Measurements from ENCODE around the gene HTR4.

The HTR4 gene

GRCh38 chr5:148458036-148458888 is 196.1 kb downstream of the HTR4 start:
- H3K4me1 ChIP-seq (ENCODE audit: control insufficient read depth, insufficient read depth, low read length, unreplicated experiment) = no peaks in the 10 kb centered on the region
- H3K4me3 ChIP-seq (ENCODE audit: low read depth, low read length) = no peak overlapping the region
- H3K79me2 ChIP-seq (ENCODE audit: control insufficient read depth, insufficient read depth, low read length, unreplicated experiment) = no peaks in the 10 kb centered on the region
- no peaks in the 10 kb centered on the region for H3K36me3 ChIP-seq (ENCODE audit: insufficient read depth, low read length)
- H2AFZ ChIP-seq (ENCODE audit: low read length, unreplicated experiment) = no peak overlapping the region
- no peak overlapping the region for H3K27ac ChIP-seq (ENCODE audit: low read depth, low read length)
- H3K27me3 ChIP-seq (ENCODE audit: insufficient read depth, low read length) = no peaks in the 10 kb centered on the region

- Histone ChIP-seq H3K4me3 (ENCODE audit: low read depth, low read length) (no peak overlapping the region), H3K27me3 (ENCODE audit: insufficient read depth, low read length) (no peaks in the 10 kb centered on the region), H3K36me3 (ENCODE audit: insufficient read depth, low read length) (no peaks in the 10 kb centered on the region), H3K27ac (ENCODE audit: low read depth, low read length) (no peak overlapping the region), H3K4me1 (ENCODE audit: control insufficient read depth, insufficient read depth, low read length, unreplicated experiment) (no peaks in the 10 kb centered on the region), H2AFZ (ENCODE audit: low read length, unreplicated experiment) (no peak overlapping the region), H3K79me2 (ENCODE audit: control insufficient read depth, insufficient read depth, low read length, unreplicated experiment) (no peaks in the 10 kb centered on the region)
Measured at GRCh38 chr5:148457183-148457620, 197.1 kb downstream of the HTR4 start.

- no peak overlapping the region for H3K4me3 ChIP-seq (ENCODE audit: low read depth, low read length)
- H3K4me1 ChIP-seq (ENCODE audit: control insufficient read depth, insufficient read depth, low read length, unreplicated experiment) = no peaks in the 10 kb centered on the region
- H3K36me3 ChIP-seq (ENCODE audit: insufficient read depth, low read length) = no peaks in the 10 kb centered on the region
- H3K27me3 ChIP-seq (ENCODE audit: insufficient read depth, low read length) = no peaks in the 10 kb centered on the region
- H3K79me2 ChIP-seq (ENCODE audit: control insufficient read depth, insufficient read depth, low read length, unreplicated experiment) = no peaks in the 10 kb centered on the region
- no peak overlapping the region for H2AFZ ChIP-seq (ENCODE audit: low read length, unreplicated experiment)
- H3K27ac ChIP-seq (ENCODE audit: low read depth, low read length) = no peak overlapping the region
Measured at GRCh38 chr5:148455185-148455584, 199.1 kb downstream of the HTR4 start.

GRCh38 chr5:148454576-148454975 is 199.8 kb downstream of the HTR4 start:
- Histone ChIP-seq H3K4me1 (ENCODE audit: control insufficient read depth, insufficient read depth, low read length, unreplicated experiment) (no peaks in the 10 kb centered on the region), H3K27me3 (ENCODE audit: insufficient read depth, low read length) (no peaks in the 10 kb centered on the region), H2AFZ (ENCODE audit: low read length, unreplicated experiment) (no peak overlapping the region)

GRCh38 chr5:148452499-148453193 is 201.7 kb downstream of the HTR4 start:
- no peaks in the 10 kb centered on the region for H3K4me1 ChIP-seq (ENCODE audit: control insufficient read depth, insufficient read depth, low read length, unreplicated experiment)
- H2AFZ ChIP-seq (ENCODE audit: low read length, unreplicated experiment) = no peak overlapping the region
- no peaks in the 10 kb centered on the region for H3K79me2 ChIP-seq (ENCODE audit: control insufficient read depth, insufficient read depth, low read length, unreplicated experiment)
- H3K27ac ChIP-seq (ENCODE audit: low read depth, low read length) = no peak overlapping the region
- H3K36me3 ChIP-seq (ENCODE audit: insufficient read depth, low read length) = no peaks in the 10 kb centered on the region
- no peaks in the 10 kb centered on the region for H3K27me3 ChIP-seq (ENCODE audit: insufficient read depth, low read length)
- H3K4me3 ChIP-seq (ENCODE audit: low read depth, low read length) = no peak overlapping the region

More at GRCh38 chr5:148454576-148454975, 199.8 kb downstream of the HTR4 start:
- Histone ChIP-seq H3K4me3 (ENCODE audit: low read depth, low read length) (no peak overlapping the region), H3K79me2 (ENCODE audit: control insufficient read depth, insufficient read depth, low read length, unreplicated experiment) (no peaks in the 10 kb centered on the region), H3K27ac (ENCODE audit: low read depth, low read length) (no peak overlapping the region), H3K36me3 (ENCODE audit: insufficient read depth, low read length) (no peaks in the 10 kb centered on the region)

GRCh38 chr5:148446611-148447010 is 207.7 kb downstream of the HTR4 start:
- H3K4me3 ChIP-seq (ENCODE audit: low read depth, low read length) = no peak overlapping the region
- H3K79me2 ChIP-seq (ENCODE audit: control insufficient read depth, insufficient read depth, low read length, unreplicated experiment) = no peaks in the 10 kb centered on the region
- no peak overlapping the region for H3K27ac ChIP-seq (ENCODE audit: low read depth, low read length)
- H3K27me3 ChIP-seq (ENCODE audit: insufficient read depth, low read length) = no peaks in the 10 kb centered on the region
- no peaks in the 10 kb centered on the region for H3K4me1 ChIP-seq (ENCODE audit: control insufficient read depth, insufficient read depth, low read length, unreplicated experiment)
- H3K36me3 ChIP-seq (ENCODE audit: insufficient read depth, low read length) = 0 out of 2 replicates have a peak, but pooled peaks cover 3% of the 10 kb centered on the region
- no peak overlapping the region for H2AFZ ChIP-seq (ENCODE audit: low read length, unreplicated experiment)

- peaks cover 8% of the 10 kb centered on the region; the same call in 1 of the 2 replicates for H3K36me3 ChIP-seq (ENCODE audit: insufficient read depth, low read length)
- H3K4me1 ChIP-seq (ENCODE audit: control insufficient read depth, insufficient read depth, low read length, unreplicated experiment) = no peaks in the 10 kb centered on the region
- no peaks in the 10 kb centered on the region for H3K79me2 ChIP-seq (ENCODE audit: control insufficient read depth, insufficient read depth, low read length, unreplicated experiment)
- no peaks in the 10 kb centered on the region for H3K27me3 ChIP-seq (ENCODE audit: insufficient read depth, low read length)
- no peak overlapping the region for H3K4me3 ChIP-seq (ENCODE audit: low read depth, low read length)
- no peak overlapping the region for H3K27ac ChIP-seq (ENCODE audit: low read depth, low read length)
- no peak overlapping the region for H2AFZ ChIP-seq (ENCODE audit: low read length, unreplicated experiment)
Measured at GRCh38 chr5:148445578-148445977, 208.7 kb downstream of the HTR4 start.

GRCh38 chr5:148443998-148444397 is 210.3 kb downstream of the HTR4 start:
- H3K27me3 ChIP-seq (ENCODE audit: insufficient read depth, low read length) = no peaks in the 10 kb centered on the region
- no peaks in the 10 kb centered on the region for H3K4me1 ChIP-seq (ENCODE audit: control insufficient read depth, insufficient read depth, low read length, unreplicated experiment)
- H2AFZ ChIP-seq (ENCODE audit: low read length, unreplicated experiment) = no peak overlapping the region
- H3K36me3 ChIP-seq (ENCODE audit: insufficient read depth, low read length) = peaks cover 15% of the 10 kb centered on the region
- H3K27ac ChIP-seq (ENCODE audit: low read depth, low read length) = no peak overlapping the region
- H3K79me2 ChIP-seq (ENCODE audit: control insufficient read depth, insufficient read depth, low read length, unreplicated experiment) = no peaks in the 10 kb centered on the region
- no peak overlapping the region for H3K4me3 ChIP-seq (ENCODE audit: low read depth, low read length)

- H3K27ac ChIP-seq (ENCODE audit: low read depth, low read length) = no peak overlapping the region
- H2AFZ ChIP-seq (ENCODE audit: low read length, unreplicated experiment) = no peak overlapping the region
- no peak overlapping the region for H3K4me3 ChIP-seq (ENCODE audit: low read depth, low read length)
- no peaks in the 10 kb centered on the region for H3K27me3 ChIP-seq (ENCODE audit: insufficient read depth, low read length)
- H3K36me3 ChIP-seq (ENCODE audit: insufficient read depth, low read length) = peaks cover 15% of the 10 kb centered on the region
- H3K79me2 ChIP-seq (ENCODE audit: control insufficient read depth, insufficient read depth, low read length, unreplicated experiment) = no peaks in the 10 kb centered on the region
- H3K4me1 ChIP-seq (ENCODE audit: control insufficient read depth, insufficient read depth, low read length, unreplicated experiment) = no peaks in the 10 kb centered on the region
Measured at GRCh38 chr5:148443241-148443640, 211.1 kb downstream of the HTR4 start.

GRCh38 chr5:148438933-148439332 is 215.4 kb downstream of the HTR4 start:
- no peak overlapping the region for H2AFZ ChIP-seq (ENCODE audit: low read length, unreplicated experiment)
- peaks cover 18% of the 10 kb centered on the region for H3K36me3 ChIP-seq (ENCODE audit: insufficient read depth, low read length)
- H3K4me1 ChIP-seq (ENCODE audit: control insufficient read depth, insufficient read depth, low read length, unreplicated experiment) = no peaks in the 10 kb centered on the region
- no peaks in the 10 kb centered on the region for H3K27me3 ChIP-seq (ENCODE audit: insufficient read depth, low read length)
- no peaks in the 10 kb centered on the region for H3K79me2 ChIP-seq (ENCODE audit: control insufficient read depth, insufficient read depth, low read length, unreplicated experiment)
- H3K27ac ChIP-seq (ENCODE audit: low read depth, low read length) = no peak overlapping the region
- no peak overlapping the region for H3K4me3 ChIP-seq (ENCODE audit: low read depth, low read length)

- Histone ChIP-seq H3K27me3 (ENCODE audit: insufficient read depth, low read length) (no peaks in the 10 kb centered on the region), H3K4me1 (ENCODE audit: control insufficient read depth, insufficient read depth, low read length, unreplicated experiment) (no peaks in the 10 kb centered on the region), H3K36me3 (ENCODE audit: insufficient read depth, low read length) (peaks cover 28% of the 10 kb centered on the region), H2AFZ (ENCODE audit: low read length, unreplicated experiment) (no peak overlapping the region), H3K4me3 (ENCODE audit: low read depth, low read length) (no peak overlapping the region), H3K27ac (ENCODE audit: low read depth, low read length) (no peak overlapping the region), H3K79me2 (ENCODE audit: control insufficient read depth, insufficient read depth, low read length, unreplicated experiment) (no peaks in the 10 kb centered on the region)
Measured at GRCh38 chr5:148437249-148437648, 217.1 kb downstream of the HTR4 start.
